Esophagus muscularis mucosa (tissue), 3 donors: ENCODE results near the gene PLD4.

Source experiments
- EP300 ChIP-seq: sonication (generic); formaldehyde crosslinking; IDR thresholded peaks from one replicate; pipeline ENCODE4 v1.6.1; 2017; ENCODE audit warnings: antibody characterized with exemption
- TF ChIP-seq, protein P1 (sequence below), 3 experiments: fragments of 200-600 bp in 2 of 3; fragments of 450-650 bp in 1 of 3; sonication (generic) in 2 of 3; IDR thresholded peaks; one replicate each; pipeline ENCODE4 v1.5.1; 2017 to 2019; ENCODE audit warnings: antibody characterized with exemption in 3 of 3, mild to moderate bottlenecking in 2 of 3, moderate library complexity in 1 of 3

- TF ChIP-seq, protein P1, sequence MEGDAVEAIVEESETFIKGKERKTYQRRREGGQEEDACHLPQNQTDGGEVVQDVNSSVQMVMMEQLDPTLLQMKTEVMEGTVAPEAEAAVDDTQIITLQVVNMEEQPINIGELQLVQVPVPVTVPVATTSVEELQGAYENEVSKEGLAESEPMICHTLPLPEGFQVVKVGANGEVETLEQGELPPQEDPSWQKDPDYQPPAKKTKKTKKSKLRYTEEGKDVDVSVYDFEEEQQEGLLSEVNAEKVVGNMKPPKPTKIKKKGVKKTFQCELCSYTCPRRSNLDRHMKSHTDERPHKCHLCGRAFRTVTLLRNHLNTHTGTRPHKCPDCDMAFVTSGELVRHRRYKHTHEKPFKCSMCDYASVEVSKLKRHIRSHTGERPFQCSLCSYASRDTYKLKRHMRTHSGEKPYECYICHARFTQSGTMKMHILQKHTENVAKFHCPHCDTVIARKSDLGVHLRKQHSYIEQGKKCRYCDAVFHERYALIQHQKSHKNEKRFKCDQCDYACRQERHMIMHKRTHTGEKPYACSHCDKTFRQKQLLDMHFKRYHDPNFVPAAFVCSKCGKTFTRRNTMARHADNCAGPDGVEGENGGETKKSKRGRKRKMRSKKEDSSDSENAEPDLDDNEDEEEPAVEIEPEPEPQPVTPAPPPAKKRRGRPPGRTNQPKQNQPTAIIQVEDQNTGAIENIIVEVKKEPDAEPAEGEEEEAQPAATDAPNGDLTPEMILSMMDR (IDR thresholded peaks at IDR 0.05), result no peak
- TF ChIP-seq EP300, result no peak
Observed at GRCh38 chr14:104885973-104886689, 38.5 kb upstream of the PLD4 start.
